GM13976 (cell line): Measurements from ENCODE around the gene MALSU1.

Experiments used
- DNase-seq: peaks from one replicate; pipeline ENCODE4 v3.0.0; 2012; ENCODE audit warnings: low spot score
- in situ Hi-C: fragments of 300-500 bp; cut with MboI; formaldehyde crosslinking; loops from one replicate; pipeline ENCODE4 v1.12.0; 2022; ENCODE audit warnings: low sequenced_read_pairs, mixed read lengths, inconsistent platforms; ENCODE audit not compliant: unreplicated experiment
- TF ChIP-seq, protein P1 (sequence below): IDR thresholded peaks from 2 replicates; pipeline ENCODE4 v1.5.1; 2012; ENCODE audit warnings: borderline replicate concordance, mild to moderate bottlenecking; ENCODE audit not compliant: insufficient read depth; ENCODE audit errors: extremely low read depth, missing control alignments, control extremely low read depth

MALSU1 gene

DNA sequence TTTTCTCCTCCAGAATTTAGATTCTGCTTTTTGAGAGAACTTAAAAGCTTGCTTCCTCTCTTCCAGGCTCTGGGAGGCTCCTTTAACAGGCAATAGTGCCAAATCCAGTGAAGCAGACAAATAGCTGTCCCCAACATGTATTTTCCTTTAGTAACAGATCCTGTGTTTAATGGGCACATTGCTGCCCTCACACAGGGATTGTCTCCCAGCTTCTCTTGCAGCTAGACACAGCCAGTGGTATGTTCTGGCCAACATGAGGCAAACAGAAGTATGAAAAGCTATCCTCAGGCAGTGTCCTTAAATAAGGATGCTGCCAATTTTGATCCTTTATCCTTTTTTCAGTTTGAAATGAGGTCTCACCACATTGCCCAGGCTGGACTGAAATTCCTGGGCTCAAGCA lies 38.2 kb downstream of the MALSU1 start:
- in situ Hi-C loops, result no loop called here
- TF ChIP-seq, protein P1, sequence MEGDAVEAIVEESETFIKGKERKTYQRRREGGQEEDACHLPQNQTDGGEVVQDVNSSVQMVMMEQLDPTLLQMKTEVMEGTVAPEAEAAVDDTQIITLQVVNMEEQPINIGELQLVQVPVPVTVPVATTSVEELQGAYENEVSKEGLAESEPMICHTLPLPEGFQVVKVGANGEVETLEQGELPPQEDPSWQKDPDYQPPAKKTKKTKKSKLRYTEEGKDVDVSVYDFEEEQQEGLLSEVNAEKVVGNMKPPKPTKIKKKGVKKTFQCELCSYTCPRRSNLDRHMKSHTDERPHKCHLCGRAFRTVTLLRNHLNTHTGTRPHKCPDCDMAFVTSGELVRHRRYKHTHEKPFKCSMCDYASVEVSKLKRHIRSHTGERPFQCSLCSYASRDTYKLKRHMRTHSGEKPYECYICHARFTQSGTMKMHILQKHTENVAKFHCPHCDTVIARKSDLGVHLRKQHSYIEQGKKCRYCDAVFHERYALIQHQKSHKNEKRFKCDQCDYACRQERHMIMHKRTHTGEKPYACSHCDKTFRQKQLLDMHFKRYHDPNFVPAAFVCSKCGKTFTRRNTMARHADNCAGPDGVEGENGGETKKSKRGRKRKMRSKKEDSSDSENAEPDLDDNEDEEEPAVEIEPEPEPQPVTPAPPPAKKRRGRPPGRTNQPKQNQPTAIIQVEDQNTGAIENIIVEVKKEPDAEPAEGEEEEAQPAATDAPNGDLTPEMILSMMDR, result no peak
- no peak for DNase-seq

DNA sequence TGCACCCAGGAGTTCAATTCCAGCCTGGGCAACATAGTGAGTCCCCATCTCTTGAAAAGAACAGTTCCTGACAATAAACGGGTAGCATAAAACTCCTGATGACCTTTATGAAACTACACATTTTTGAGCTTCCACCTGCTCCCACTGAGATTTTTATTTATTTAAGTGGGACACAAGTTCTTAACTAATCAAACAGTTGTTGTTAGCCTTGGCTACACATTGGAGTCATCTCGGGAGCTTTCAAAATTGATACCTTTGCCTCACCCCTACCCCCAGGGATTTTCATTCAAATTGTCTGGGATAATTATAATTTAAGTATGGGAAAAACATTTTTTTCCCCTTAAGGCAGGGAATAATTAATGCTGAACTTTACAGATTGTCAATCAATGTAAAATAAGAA lies 39.3 kb downstream of the MALSU1 start:
- in situ Hi-C loops, result no loop called here
- TF ChIP-seq, protein P1, result no peak
- DNase-seq, result no peak

DNA sequence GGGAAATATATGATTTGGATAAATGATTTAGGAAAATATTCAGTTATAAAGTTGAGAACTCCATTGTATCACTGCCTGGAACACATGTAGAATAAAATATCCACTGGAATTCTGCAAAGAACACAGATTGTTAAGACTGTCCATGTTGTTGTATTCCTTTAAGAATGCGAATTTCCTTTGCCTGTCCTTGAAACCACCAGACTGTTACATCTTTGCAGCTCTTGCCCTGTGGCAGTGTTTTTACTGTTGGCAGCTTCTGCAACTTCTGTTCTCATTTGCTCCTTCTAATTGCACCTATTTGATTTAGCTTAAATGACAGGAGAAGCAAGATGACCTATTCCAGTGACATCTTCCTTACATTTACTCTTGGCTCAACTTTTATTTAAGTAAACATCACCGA lies 39.7 kb downstream of the MALSU1 start:
- TF ChIP-seq, protein P1, result no peak
- in situ Hi-C loops, result no loop called here
- DNase-seq, result no peak

DNA sequence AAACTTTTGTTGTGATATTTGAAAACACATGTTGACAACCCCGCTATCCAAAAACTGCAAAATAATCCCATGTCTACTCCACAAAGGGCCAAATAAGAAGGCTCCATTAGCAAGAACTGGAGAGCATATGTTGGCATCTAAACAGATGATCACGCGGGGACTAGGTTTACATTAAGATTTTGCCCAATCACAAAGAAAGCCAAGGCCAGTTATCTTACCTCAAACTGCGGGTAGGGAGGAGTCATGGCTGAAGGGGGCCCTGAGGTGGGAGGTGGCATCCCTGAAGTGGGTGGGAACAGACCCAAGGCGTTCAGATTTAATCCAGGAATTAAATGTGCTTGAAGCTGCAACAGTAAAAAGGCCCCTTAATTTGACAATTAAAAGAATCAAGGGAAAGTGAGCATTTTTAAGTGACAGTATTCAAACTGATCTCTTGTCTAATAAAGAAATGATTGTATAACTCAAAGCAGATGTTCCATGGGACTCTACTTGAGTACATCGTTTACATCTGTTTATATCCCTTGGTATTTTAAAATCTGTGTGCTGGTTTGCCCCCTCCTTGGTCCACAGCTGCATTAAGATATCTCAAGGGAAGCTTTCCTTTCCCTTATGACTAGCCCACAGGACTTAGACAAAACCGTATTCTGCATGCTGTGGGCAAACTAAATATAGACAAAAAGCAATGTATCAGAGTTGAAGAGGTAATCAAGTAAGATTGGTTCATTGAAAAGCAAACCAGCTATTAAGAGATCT lies 42.9 kb downstream of the MALSU1 start:
- TF ChIP-seq, protein P1, result no peak
- in situ Hi-C loops, result no loop called here
- DNase-seq, result no peak

DNA sequence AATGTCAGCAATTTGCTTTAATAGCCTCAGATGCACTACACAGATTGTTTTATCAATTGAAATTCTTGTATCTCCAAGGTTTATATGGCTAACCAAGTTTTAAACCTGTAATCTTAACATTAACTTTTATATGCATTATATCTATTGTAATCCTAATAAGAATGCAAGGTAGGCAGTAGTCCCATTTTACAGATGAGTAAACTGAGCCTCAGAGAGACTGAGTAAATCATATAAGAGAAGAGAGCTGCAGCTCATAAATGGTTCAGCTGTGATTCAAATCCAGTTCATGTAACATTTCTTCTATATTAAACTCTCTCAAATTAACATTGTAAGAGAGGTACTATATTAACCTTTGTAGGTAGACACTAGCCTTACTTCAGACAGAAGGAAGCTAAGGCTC lies 44.0 kb downstream of the MALSU1 start:
- in situ Hi-C loops, result no loop called here
- TF ChIP-seq, protein P1, result no peak
- no peak for DNase-seq

DNA sequence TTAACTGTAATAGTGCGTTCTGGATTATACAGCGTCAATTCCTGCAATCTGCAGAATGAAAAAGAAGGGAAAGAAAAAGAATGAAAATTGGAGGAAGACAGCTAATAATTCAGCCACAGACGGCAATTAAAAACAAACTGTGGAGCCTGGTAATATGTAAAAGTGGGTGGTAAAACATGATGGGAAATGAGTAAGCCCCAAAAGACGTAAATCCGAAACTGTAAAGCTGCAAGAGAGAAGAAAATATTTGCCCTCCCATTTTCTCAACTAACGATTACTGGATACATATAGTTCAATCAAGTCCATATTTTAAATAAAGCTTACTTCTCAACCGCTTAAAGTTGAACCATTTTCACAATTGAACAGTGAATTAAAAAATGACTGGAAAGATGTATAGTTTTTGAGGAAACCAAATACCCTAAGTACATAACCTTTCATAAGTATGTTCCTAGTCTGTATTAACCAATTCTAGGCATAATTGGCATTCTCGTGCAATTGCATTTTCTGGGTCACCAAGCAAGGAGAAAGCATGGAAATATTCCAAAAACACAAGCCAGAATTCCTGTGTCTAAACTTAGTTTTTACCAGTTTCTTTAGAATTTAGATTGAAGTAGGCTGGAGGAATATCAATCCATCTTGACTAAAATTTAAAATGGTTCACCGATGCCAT lies 44.8 kb downstream of the MALSU1 start:
- in situ Hi-C loops, result no loop called here
- TF ChIP-seq, protein P1, result no peak
- DNase-seq, result no peak
